ENCODE results near the gene DESI2. TPM values are rescaled to one million over a fixed set of nuclear protein-coding genes. Genes with fewer than 3 reads are reported as not detected.

Gene DESI2
- 37.2 and 45.8 TPM in 2 replicates for total RNA-seq

- DNase-seq (ENCODE audit: low read depth), result peak; percentile 99
Observed at GRCh38 chr1:244652623-244653438, at the start of gene DESI2. DESI2 (plus strand) TSS chr1:244653126; CDS start chr1:244653314, 188 bp downstream.

GRCh38 chr1:244603498-244603897 is 49.4 kb upstream of the DESI2 start:
- peak; percentile 49 for DNase-seq (ENCODE audit: low read depth)

GRCh38 chr1:244605835-244606370 is 47.0 kb upstream of the DESI2 start:
- DNase-seq (ENCODE audit: low read depth), result no peak

- peak; percentile 11 for DNase-seq (ENCODE audit: low read depth)
Observed at GRCh38 chr1:244614113-244614836, 38.7 kb upstream of the DESI2 start.

GRCh38 chr1:244614879-244615278 is 38.0 kb upstream of the DESI2 start:
- DNase-seq (ENCODE audit: low read depth), result no peak

- no peak for DNase-seq (ENCODE audit: low read depth)
Observed at GRCh38 chr1:244615301-244615700, 37.6 kb upstream of the DESI2 start.

GRCh38 chr1:244626709-244627108 is 26.2 kb upstream of the DESI2 start:
- no peak for DNase-seq (ENCODE audit: low read depth)

- no peak for DNase-seq (ENCODE audit: low read depth)
Observed at GRCh38 chr1:244628789-244629188, 24.1 kb upstream of the DESI2 start.

- no peak for DNase-seq (ENCODE audit: low read depth)
Observed at GRCh38 chr1:244633140-244633539, 19.8 kb upstream of the DESI2 start.

- no peak for DNase-seq (ENCODE audit: low read depth)
Observed at GRCh38 chr1:244634546-244634945, 18.4 kb upstream of the DESI2 start.

- no peak for DNase-seq (ENCODE audit: low read depth)
Observed at GRCh38 chr1:244636488-244637259, 16.3 kb upstream of the DESI2 start.

GRCh38 chr1:244639561-244639960 is 13.4 kb upstream of the DESI2 start:
- no peak for DNase-seq (ENCODE audit: low read depth)

GRCh38 chr1:244640917-244641316 is 12.0 kb upstream of the DESI2 start:
- no peak for DNase-seq (ENCODE audit: low read depth)

- no peak for DNase-seq (ENCODE audit: low read depth)
Observed at GRCh38 chr1:244642526-244642925, 10.4 kb upstream of the DESI2 start.

GRCh38 chr1:244642988-244643387 is 9.9 kb upstream of the DESI2 start:
- no peak for DNase-seq (ENCODE audit: low read depth)

GRCh38 chr1:244645414-244645813 is 7.5 kb upstream of the DESI2 start:
- DNase-seq (ENCODE audit: low read depth), result no peak

- no peak for DNase-seq (ENCODE audit: low read depth)
Observed at GRCh38 chr1:244645890-244646289, 7.0 kb upstream of the DESI2 start.

GRCh38 chr1:244647819-244648218 is 5.1 kb upstream of the DESI2 start:
- no peak for DNase-seq (ENCODE audit: low read depth)

- peak; percentile 15 for DNase-seq (ENCODE audit: low read depth)
Observed at GRCh38 chr1:244651956-244652622, 837 bp upstream of the DESI2 start.

- DNase-seq (ENCODE audit: low read depth), result peak; percentile 14
Observed at GRCh38 chr1:244653439-244654107, 647 bp downstream of the DESI2 start.

Measured in renal cortical epithelial cell (primary cell).